SK-N-MC (cell line): ENCODE data around the gene ZNF407.

Source experiments
- EZH2 ChIP-seq: fragments of 200-600 bp; sonication (generic); IDR thresholded peaks from one replicate; pipeline ENCODE4 v1.6.1; 2017; ENCODE audit warnings: antibody characterized with exemption
- FOXP2 ChIP-seq: optimal IDR thresholded peaks from 2 replicates; pipeline ENCODE3; 2011; ENCODE audit warnings: mild to moderate bottlenecking, moderate library complexity; ENCODE audit not compliant: insufficient read depth; ENCODE audit errors: extremely low read length, control extremely low read depth
- POLR2AphosphoS5 ChIP-seq: IDR thresholded peaks from 2 replicates; pipeline ENCODE4 v1.6.1; 2012; ENCODE audit warnings: mild to moderate bottlenecking, low read depth, low read length, borderline replicate concordance

- no peak for TF ChIP-seq POLR2AphosphoS5
- no peak for TF ChIP-seq FOXP2
- no peak for TF ChIP-seq EZH2
Measured at GRCh38 chr18:75036917-75037688, 439.4 kb downstream of the ZNF407 start.
